Uterus (tissue), 2 donors: ENCODE data around the gene HSPA2.

Source experiments
- CTCF ChIP-seq, 4 experiments: fragments of 200-600 bp in 2 of 4; fragments of 450-650 bp in 2 of 4; sonication (generic) in 2 of 4; IDR thresholded peaks; one replicate each; pipeline ENCODE4 v1.5.1; 2016 to 2019; ENCODE audit warnings: antibody characterized with exemption in 4 of 4, mild to moderate bottlenecking in 2 of 4, moderate library complexity in 1 of 4
- POLR2A ChIP-seq, 2 donors: fragments of 450-650 bp; IDR thresholded peaks; one replicate each; pipeline ENCODE4 v1.6.1; 2016; ENCODE audit warnings: antibody characterized with exemption in 2 of 2, mild to moderate bottlenecking in 1 of 2, moderate library complexity in 1 of 2

DNA sequence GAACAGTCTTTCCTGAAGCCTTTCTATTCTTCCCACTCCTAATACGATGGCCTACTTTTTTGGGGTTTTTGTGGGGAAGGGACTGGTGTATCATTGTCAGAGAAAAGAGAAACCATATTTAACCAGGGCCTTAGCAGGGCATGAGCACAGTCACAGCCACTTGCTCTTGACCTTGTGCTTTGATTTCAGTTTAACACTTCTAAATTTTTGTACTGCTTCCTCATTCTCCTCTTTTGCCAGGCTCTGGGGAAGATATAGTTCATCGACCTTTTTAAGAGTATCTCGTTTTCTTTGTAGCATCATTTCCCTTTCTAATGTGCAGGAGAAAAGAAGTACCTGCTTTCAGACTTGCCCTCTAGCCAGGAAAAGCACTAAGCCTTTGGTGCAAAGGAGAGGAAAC, 33.8 kb upstream of the HSPA2 start:
- TF ChIP-seq CTCF (IDR thresholded peaks at IDR 0.05): no peak
- no peak for TF ChIP-seq POLR2A (IDR thresholded peaks at IDR 0.05)
